ENCODE measurements around the gene TBXT.

DNA sequence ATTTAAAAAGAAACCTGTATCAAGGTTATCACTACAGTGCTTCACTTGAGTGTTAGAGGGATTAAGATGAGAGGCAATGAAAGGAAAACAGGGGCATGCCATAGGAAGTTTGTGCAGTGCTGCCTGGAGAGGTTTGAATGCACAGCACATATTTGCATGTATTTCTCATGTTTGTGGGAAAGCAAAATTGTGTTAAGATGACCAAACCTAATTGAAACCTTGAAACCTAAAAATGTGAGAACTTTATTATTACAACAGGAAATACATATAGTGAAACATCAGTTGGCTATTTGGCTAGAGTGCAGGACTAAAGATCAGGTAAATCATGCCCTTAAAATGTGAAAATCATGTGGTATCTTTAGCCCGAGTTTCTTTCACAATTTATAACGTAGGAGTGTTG, 8.5 kb upstream of the TBXT start:
- no peak for TF ChIP-seq MAFK (IDR thresholded peaks at IDR 0.05; ENCODE audit: low read length)
- TF ChIP-seq, protein P1, sequence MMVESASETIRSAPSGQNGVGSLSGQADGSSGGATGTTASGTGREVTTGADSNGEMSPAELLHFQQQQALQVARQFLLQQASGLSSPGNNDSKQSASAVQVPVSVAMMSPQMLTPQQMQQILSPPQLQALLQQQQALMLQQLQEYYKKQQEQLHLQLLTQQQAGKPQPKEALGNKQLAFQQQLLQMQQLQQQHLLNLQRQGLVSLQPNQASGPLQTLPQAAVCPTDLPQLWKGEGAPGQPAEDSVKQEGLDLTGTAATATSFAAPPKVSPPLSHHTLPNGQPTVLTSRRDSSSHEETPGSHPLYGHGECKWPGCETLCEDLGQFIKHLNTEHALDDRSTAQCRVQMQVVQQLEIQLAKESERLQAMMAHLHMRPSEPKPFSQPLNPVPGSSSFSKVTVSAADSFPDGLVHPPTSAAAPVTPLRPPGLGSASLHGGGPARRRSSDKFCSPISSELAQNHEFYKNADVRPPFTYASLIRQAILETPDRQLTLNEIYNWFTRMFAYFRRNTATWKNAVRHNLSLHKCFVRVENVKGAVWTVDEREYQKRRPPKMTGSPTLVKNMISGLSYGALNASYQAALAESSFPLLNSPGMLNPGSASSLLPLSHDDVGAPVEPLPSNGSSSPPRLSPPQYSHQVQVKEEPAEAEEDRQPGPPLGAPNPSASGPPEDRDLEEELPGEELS (CRISPR knock-in tag; IDR thresholded peaks at IDR 0.05; ENCODE audit: borderline replicate concordance) = no peak
- no peak for TF ChIP-seq EGR1 (conservative IDR thresholded peaks at IDR 0.05)
- no peak for TF ChIP-seq AFF4 (CRISPR knock-in tag; IDR thresholded peaks at IDR 0.05)
- no peak for TF ChIP-seq FOSL1 (tag; conservative IDR thresholded peaks at IDR 0.05)
- no peak for TF ChIP-seq JUNB (CRISPR knock-in tag; conservative IDR thresholded peaks at IDR 0.05)
- no peak for TF ChIP-seq REST (IDR thresholded peaks at IDR 0.05; ENCODE audit: borderline replicate concordance)
- no peak for TF ChIP-seq REST (CRISPR knock-in tag; IDR thresholded peaks at IDR 0.05; ENCODE audit: low read depth)
- TF ChIP-seq, protein P2, sequence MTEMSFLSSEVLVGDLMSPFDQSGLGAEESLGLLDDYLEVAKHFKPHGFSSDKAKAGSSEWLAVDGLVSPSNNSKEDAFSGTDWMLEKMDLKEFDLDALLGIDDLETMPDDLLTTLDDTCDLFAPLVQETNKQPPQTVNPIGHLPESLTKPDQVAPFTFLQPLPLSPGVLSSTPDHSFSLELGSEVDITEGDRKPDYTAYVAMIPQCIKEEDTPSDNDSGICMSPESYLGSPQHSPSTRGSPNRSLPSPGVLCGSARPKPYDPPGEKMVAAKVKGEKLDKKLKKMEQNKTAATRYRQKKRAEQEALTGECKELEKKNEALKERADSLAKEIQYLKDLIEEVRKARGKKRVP (CRISPR knock-in tag; IDR thresholded peaks at IDR 0.05) = no peak
- TF ChIP-seq ZNF384 (IDR thresholded peaks at IDR 0.05; ENCODE audit: low read depth, low read length) = no peak
- no peak for TF ChIP-seq ZNF316 (IDR thresholded peaks at IDR 0.05)
- no peak for TF ChIP-seq CTCF (IDR thresholded peaks at IDR 0.05 in 2 of 3, conservative IDR thresholded peaks at IDR 0.05 in 1 of 3; ENCODE audit: insufficient read depth in 2 of 3, low read depth in 1 of 3, low read length in 3 of 3)
- no peak for TF ChIP-seq ETS1 (conservative IDR thresholded peaks at IDR 0.05; ENCODE audit: control insufficient read depth, low read depth, low read length)
- no peak for TF ChIP-seq ZNF41 (CRISPR knock-in tag; conservative IDR thresholded peaks at IDR 0.05)
- no peak for TF ChIP-seq SP1 (CRISPR knock-in tag; IDR thresholded peaks at IDR 0.05)

Data from K562 (cell line).